HG03460 (cell line): ENCODE results near the gene CYP2J2.
"Not testable (repeated sequence)": the region's sequence is repeated elsewhere in the genome, so short reads cannot be mapped to it uniquely, and the experiment has no call there.

Experiments used
- ATAC-seq: cut with Tn5 transposase; IDR thresholded peaks from one replicate; pipeline ENCODE4 v1.9.1; 2021; ENCODE audit not compliant: unreplicated experiment

The CYP2J2 gene

DNA sequence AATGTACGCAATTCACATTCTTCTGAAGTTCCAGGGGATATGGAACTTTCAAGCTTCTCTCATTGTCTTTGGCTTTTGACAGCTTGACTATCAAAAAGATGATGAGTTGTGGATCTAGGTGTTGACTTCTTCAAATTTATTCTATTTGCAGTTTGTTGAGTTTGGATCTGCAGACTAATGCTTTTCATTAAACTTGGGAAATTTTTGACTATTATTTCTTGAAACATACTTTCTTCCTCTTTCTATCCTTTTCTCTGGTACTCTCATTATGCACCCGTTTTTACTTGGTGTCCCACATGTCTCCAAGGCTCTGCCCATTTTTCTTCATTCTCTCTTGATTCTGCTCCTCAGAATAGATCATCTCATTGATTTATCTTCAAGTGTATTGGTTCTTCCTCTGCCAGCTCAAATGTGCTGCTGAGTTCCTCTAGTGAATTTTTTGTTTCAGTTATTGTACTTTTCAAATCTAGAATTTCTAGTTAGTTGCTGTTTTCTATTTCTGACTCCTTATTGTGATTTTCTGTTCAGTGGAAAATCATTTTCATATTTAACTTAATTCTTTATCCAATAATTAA, 49.4 kb downstream of the CYP2J2 start:
- ATAC-seq: no peak

DNA sequence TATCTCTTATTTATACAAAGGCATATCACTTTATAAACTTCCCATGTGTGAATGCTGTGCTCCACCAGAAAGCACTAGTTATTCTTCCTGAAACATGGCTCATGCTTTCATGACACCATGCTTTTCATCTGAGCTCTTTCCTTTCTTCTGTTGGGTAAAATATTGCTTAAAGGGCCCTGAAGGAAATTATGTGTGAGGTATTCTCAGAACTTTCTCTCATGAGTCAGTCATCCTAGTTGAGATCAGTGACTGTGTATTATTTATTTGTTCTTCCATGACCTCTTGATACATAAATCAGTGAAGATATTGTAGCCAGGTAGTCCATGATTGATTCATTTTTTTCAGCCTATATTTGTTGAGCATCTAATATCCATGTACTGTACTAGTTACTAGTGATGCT, 54.8 kb downstream of the CYP2J2 start:
- ATAC-seq: no peak

DNA sequence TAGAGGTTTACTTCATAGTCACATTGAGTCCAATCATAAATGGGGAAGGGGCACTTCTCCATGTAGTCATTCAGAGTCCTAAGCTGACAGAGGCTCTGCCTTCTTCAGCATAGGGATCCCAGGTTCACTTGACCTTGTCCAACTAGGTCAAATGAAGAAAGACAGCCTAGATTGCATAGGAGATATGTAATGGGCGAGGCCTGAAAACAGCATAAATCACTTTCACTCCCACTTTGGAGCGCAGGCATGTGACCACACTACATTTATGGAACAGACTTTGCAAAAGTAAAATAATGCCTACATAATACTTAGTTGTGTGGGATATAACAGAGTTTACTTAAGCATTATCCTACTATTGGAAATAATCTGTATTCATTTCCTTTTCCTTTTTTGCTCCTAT, 60.1 kb downstream of the CYP2J2 start:
- no peak for ATAC-seq

DNA sequence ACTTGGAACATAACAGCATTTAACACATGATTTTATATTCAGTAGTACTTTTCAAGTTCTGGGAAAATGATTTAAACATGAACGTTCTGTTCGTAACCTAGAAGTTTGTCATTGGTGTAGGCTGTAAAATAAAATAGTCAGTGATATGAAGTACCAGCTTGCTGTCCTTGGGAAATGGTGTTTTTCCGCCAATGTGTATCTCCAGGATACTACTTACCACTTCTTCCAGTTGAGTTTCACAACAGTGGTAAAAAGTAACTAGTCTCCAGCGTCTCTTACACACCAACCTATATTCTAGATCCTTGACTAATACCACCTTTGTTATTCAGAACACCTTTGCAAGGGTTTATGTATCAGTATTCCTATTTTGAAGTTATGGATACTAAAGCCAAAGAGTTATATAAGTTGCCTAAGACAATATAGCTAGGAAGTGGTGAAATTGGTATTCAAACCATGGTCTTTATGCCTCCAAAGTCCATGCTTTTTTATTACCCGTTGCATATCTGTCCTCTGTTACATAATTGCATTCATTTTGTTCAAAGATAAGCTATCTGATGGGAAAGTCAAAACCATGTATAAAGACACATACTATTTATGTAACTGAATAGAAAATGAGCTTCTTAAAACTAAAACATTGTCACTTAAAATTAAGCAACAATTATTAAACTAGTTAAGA, 68.8 kb downstream of the CYP2J2 start:
- ATAC-seq: no peak

DNA sequence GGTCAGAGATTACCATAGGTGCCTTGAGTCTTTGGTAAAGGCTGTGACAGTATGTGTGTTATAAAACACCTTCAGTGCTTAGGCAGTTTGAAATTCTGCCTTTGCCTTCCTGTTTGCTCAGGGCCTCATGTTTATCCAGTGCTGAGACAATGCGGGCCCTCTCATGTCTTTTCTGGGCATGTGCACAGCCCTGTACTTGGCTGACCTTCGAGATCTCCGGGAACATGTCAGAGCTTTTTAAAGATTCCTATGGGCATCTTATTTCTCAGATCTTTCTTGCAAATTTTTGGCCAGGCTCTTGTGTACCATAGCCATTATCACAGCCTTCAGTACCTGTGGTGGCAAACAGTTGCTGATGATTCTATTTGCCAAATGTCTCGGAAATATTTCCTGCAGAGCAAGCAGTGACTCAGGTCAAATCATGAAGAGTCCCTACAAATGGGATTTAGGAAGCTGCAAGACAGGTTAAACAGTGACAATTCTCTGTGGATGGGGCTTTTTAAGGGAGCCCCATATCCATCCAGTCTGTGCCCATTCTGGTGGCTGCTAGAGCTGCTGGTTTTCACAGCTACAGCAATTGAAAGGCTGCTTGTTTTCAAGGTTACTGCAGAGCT, 69.7 kb downstream of the CYP2J2 start:
- no peak for ATAC-seq

DNA sequence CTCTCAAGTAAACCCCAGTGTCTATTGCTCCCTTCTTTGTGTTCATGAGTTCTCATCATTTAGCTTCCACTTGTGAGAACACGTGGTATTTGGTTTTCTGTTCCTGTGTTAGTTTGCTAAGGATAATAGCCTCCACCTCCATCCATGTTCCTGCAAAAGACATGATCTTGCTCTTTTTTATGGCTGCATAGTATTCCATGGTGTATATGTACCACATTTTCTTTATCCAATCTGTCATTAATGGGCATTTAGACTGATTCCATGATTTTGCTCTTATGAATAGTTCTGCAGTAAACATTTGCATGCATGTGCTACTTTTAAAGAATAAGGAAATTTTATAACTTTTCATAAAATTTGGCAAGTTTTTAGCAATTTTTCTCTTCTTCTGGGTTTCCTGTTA, 71.3 kb downstream of the CYP2J2 start:
- not testable (repeated sequence) for ATAC-seq

DNA sequence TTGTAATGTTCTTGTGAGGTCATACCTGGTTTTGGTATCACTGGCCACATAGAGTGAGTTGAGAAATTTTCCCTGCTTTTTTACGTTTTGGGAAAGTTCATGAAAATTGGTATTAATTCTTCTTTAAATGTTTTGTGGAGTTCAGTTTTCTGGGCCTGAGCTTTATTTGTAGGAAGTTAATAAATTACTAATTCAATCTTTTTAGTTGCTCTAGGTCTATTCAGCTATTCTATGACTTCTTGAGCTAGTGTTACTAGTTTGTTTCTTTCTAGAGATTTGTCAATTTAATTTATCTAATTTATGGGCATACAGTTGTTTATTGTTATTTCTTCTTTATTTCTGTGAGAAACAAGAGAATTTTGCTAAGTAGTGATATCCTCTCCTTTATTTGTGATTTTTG, 74.5 kb downstream of the CYP2J2 start:
- no peak for ATAC-seq

DNA sequence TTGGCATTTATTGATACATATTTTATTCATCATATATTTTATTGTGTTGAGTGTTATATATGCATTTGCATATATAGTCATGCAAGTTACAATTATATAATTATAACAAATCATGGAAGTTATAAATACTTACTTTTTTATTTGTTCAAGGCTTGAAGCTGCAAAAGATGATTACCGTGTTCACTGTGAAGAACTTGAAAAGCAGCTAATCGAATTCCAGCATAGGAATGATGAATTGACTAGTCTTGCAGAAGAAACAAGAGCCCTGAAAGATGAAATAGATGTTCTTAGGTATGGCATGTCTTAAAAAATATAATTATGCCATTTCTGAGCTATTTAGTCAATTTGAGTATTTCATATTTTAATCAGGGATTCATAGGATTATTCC, 79.7 kb downstream of the CYP2J2 start:
- ATAC-seq: no peak

DNA sequence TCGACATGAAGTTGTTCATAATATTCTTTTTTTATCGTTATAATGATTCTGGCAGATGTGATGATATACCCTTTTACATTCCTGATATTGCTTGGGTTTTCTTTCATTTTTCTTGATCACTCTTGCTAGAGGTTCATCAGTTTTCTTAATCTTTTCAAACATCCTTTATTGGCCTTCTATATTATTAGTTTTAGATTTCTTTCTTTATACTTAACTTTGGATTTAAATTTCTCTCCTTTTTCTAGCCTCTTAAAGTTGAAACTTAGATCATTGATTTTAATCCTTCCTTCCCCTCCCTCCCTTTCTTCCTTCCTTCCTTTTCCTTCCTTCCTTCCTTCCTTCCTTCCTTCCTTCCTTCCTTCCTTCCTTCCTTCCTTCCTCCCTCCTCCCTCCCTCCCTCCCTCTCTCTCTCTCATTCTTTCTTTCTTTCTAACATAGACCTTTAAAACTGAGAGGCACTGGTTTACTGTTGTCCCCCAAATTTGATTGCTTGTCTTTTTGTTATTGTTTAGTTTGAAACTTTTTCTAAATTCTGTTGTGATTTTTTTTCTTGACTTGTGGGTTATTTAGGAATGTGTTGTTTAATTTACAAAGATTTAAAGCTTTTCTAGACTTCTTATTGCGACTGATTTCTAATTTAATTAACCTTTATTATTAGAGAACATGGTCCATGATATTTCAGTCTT, 80.2 kb downstream of the CYP2J2 start:
- no peak for ATAC-seq

DNA sequence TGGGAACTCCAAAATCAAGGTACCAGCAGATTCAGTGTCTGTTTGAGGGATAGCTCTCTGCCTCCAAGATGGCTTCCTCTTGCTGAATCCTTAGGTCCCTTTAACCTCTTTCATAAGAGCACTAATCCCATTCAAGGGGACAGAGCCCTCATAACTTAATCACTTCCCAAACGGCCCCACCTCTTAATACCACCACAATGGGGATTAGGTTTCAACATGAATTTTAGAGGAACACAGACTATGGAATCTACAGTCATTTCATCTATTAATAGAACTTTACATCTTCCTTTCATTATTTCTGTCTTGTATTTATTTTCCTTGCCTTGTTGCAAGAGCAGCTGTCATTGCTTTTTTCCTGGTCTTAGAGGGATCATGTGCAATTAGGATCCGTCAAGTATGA, 81.5 kb downstream of the CYP2J2 start:
- ATAC-seq: no peak
